HepG2 (cell line): ENCODE measurements around the gene CDH13. TPM values are rescaled to one million over a fixed set of nuclear protein-coding genes. Genes with fewer than 3 reads are reported as not detected.

Experiments used
- ARNT ChIP-seq: fragments of 450-650 bp; IDR thresholded peaks from 2 replicates; pipeline ENCODE4 v1.6.1; 2017
- CAMTA2 ChIP-seq: sonication (generic); formaldehyde crosslinking; IDR thresholded peaks from 2 replicates; pipeline ENCODE4 v1.4.0; 2020; ENCODE audit warnings: mild to moderate bottlenecking, missing genetic modification reagents, borderline replicate concordance
- CEBPB ChIP-seq: IDR thresholded peaks from 2 replicates; pipeline ENCODE4 v1.6.1; 2011; ENCODE audit warnings: low read depth, low read length, improper control_type of control experiment, borderline replicate concordance
- NR2F1 ChIP-seq, 2 experiments: fragments of 450-650 bp in 1 of 2; formaldehyde crosslinking in 1 of 2; IDR thresholded peaks; 2 replicates each; pipeline versions ENCODE4 v1.5.0 to v1.6.1; 2016 to 2020; ENCODE audit warnings: mild to moderate bottlenecking in 1 of 2, missing compliant biosample characterization in 1 of 2, missing genetic modification reagents in 1 of 2, moderate library complexity in 1 of 2
- PPARG ChIP-seq: conservative IDR thresholded peaks from 2 replicates; pipeline ENCODE4 v1.6.1; 2016; ENCODE audit warnings: missing biosample characterization, missing genetic modification reagents
- TGIF2 ChIP-seq: IDR thresholded peaks from 2 replicates; pipeline ENCODE4 v1.6.1; 2016; ENCODE audit warnings: control low read depth, missing compliant biosample characterization
- ZKSCAN8 ChIP-seq: IDR thresholded peaks from 2 replicates; pipeline ENCODE4 v1.6.1; 2016; ENCODE audit warnings: borderline replicate concordance, missing genetic modification reagents, missing compliant biosample characterization
- ZSCAN21 ChIP-seq: sonication (generic); formaldehyde crosslinking; IDR thresholded peaks from 2 replicates; pipeline ENCODE4 v1.8.0; 2022; ENCODE audit warnings: mild to moderate bottlenecking, missing genetic modification reagents, moderate library complexity, borderline replicate concordance
- polyA plus RNA-seq, 8 experiments: library from polyadenylated mRNA; depleted of rRNA in 3 of 8; stranded (reverse) in 7 of 8; unstranded in 1 of 8; fragments of >200 nt; fragmentation: Illumina TruSeq in 4 of 8; extraction: Trizol in 4 of 8; gene quantifications; 2 replicates each; pipeline versions ENCODE4 v1.2.1 to v1.2.3, GENCODE V29; 2011 to 2016; ENCODE audit warnings: low read depth in 4 of 8, missing spikeins in 1 of 8, mixed read lengths in 1 of 8; ENCODE audit not compliant: insufficient read depth in 1 of 8
- total RNA-seq, 5 experiments: library from RNA; depleted of rRNA; stranded (reverse); fragments of >200 nt; fragmentation: Illumina TruSeq; extraction: Trizol; gene quantifications; 2 replicates each; pipeline ENCODE4 v1.2.3, GENCODE V29; 2016; ENCODE audit warnings: low read depth in 1 of 5
- TF ChIP-seq, protein P1 (sequence below): sonication (generic); formaldehyde crosslinking; IDR thresholded peaks from 2 replicates; pipeline ENCODE4 v1.4.0; 2020; ENCODE audit warnings: missing genetic modification reagents
- TF ChIP-seq, protein P2 (sequence below): sonication (generic); formaldehyde crosslinking; IDR thresholded peaks from 2 replicates; pipeline ENCODE4 v1.4.0; 2020; ENCODE audit warnings: missing genetic modification reagents, borderline replicate concordance
- TF ChIP-seq, protein P3 (sequence below): sonication (generic); formaldehyde crosslinking; IDR thresholded peaks from 2 replicates; pipeline ENCODE4 v1.8.0; 2022; ENCODE audit warnings: mild to moderate bottlenecking, missing genetic modification reagents; ENCODE audit not compliant: insufficient replicate concordance
- TF ChIP-seq, protein P4 (sequence below), 2 experiments: sonication (generic) in 1 of 2; formaldehyde crosslinking in 1 of 2; IDR thresholded peaks; 2 replicates each; pipeline versions ENCODE4 v1.5.1 to v1.6.1; 2011 to 2020; ENCODE audit warnings: borderline replicate concordance in 1 of 2, low read depth in 1 of 2, low read length in 1 of 2, mild to moderate bottlenecking in 1 of 2, missing genetic modification reagents in 1 of 2, moderate library complexity in 1 of 2
- TF ChIP-seq, protein P5 (sequence below): sonication (generic); formaldehyde crosslinking; IDR thresholded peaks from 2 replicates; pipeline ENCODE4 v1.8.0; 2022; ENCODE audit warnings: mild to moderate bottlenecking, missing genetic modification reagents, moderate library complexity

Gene CDH13
- total and polyA plus RNA-seq, 2 of the 13 experiments (the other 11 are each of a cell fraction or from before 2014, with no cell fraction given) = not detected

DNA sequence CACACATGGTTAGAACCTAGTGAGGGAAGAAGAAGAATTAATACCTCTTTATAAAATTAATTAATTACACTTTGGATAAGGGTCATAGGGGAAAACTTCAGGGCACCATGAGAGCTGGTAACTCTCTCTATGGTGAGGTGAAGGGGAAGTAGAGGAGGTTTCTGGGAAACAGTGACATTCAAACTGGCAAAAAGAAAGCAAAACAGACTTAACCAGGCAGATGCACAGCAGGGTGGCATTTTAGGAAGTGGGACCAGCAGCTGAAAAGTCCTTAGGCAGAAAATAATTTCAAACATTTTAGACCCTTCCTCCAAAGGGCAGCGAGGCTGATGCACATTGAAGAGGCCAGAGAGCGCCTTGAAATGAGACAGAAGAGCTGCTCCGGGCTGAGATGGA is 157.8 kb downstream of the CDH13 start (continued):
- TF ChIP-seq, protein P1, sequence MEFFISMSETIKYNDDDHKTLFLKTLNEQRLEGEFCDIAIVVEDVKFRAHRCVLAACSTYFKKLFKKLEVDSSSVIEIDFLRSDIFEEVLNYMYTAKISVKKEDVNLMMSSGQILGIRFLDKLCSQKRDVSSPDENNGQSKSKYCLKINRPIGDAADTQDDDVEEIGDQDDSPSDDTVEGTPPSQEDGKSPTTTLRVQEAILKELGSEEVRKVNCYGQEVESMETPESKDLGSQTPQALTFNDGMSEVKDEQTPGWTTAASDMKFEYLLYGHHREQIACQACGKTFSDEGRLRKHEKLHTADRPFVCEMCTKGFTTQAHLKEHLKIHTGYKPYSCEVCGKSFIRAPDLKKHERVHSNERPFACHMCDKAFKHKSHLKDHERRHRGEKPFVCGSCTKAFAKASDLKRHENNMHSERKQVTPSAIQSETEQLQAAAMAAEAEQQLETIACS = no peak
- TF ChIP-seq CAMTA2 (CRISPR knock-in tag) (no peak), CEBPB (no peak), ARNT (no peak), NR2F1 (CRISPR knock-in tag; IDR thresholded peaks at IDR 0.05) (no peak), ZKSCAN8 (no peak), PPARG (CRISPR knock-in tag) (no peak), TGIF2 (CRISPR knock-in tag) (no peak), ZSCAN21 (CRISPR knock-in tag) (no peak)
- TF ChIP-seq, protein P2, sequence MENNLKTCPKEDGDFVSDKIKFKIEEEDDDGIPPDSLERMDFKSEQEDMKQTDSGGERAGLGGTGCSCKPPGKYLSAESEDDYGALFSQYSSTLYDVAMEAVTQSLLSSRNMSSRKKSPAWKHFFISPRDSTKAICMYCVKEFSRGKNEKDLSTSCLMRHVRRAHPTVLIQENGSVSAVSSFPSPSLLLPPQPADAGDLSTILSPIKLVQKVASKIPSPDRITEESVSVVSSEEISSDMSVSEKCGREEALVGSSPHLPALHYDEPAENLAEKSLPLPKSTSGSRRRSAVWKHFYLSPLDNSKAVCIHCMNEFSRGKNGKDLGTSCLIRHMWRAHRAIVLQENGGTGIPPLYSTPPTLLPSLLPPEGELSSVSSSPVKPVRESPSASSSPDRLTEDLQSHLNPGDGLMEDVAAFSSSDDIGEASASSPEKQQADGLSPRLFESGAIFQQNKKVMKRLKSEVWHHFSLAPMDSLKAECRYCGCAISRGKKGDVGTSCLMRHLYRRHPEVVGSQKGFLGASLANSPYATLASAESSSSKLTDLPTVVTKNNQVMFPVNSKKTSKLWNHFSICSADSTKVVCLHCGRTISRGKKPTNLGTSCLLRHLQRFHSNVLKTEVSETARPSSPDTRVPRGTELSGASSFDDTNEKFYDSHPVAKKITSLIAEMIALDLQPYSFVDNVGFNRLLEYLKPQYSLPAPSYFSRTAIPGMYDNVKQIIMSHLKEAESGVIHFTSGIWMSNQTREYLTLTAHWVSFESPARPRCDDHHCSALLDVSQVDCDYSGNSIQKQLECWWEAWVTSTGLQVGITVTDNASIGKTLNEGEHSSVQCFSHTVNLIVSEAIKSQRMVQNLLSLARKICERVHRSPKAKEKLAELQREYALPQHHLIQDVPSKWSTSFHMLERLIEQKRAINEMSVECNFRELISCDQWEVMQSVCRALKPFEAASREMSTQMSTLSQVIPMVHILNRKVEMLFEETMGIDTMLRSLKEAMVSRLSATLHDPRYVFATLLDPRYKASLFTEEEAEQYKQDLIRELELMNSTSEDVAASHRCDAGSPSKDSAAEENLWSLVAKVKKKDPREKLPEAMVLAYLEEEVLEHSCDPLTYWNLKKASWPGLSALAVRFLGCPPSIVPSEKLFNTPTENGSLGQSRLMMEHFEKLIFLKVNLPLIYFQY = no peak
- TF ChIP-seq, protein P3, sequence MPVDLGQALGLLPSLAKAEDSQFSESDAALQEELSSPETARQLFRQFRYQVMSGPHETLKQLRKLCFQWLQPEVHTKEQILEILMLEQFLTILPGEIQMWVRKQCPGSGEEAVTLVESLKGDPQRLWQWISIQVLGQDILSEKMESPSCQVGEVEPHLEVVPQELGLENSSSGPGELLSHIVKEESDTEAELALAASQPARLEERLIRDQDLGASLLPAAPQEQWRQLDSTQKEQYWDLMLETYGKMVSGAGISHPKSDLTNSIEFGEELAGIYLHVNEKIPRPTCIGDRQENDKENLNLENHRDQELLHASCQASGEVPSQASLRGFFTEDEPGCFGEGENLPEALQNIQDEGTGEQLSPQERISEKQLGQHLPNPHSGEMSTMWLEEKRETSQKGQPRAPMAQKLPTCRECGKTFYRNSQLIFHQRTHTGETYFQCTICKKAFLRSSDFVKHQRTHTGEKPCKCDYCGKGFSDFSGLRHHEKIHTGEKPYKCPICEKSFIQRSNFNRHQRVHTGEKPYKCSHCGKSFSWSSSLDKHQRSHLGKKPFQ = no peak
- TF ChIP-seq, protein P4, sequence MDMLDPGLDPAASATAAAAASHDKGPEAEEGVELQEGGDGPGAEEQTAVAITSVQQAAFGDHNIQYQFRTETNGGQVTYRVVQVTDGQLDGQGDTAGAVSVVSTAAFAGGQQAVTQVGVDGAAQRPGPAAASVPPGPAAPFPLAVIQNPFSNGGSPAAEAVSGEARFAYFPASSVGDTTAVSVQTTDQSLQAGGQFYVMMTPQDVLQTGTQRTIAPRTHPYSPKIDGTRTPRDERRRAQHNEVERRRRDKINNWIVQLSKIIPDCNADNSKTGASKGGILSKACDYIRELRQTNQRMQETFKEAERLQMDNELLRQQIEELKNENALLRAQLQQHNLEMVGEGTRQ (IDR thresholded peaks at IDR 0.05; ENCODE audit: low read depth, low read length) = no peak
- TF ChIP-seq, protein P4 (CRISPR knock-in tag; IDR thresholded peaks at IDR 0.05; ENCODE audit: borderline replicate concordance) = no peak
- TF ChIP-seq, protein P5, sequence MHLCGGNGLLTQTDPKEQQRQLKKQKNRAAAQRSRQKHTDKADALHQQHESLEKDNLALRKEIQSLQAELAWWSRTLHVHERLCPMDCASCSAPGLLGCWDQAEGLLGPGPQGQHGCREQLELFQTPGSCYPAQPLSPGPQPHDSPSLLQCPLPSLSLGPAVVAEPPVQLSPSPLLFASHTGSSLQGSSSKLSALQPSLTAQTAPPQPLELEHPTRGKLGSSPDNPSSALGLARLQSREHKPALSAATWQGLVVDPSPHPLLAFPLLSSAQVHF = no peak
